Body of pancreas (tissue), 4 donors: ENCODE data around the gene MYL5.

Experiments
- POLR2A ChIP-seq, 3 donors: fragments of 450-650 bp; IDR thresholded peaks; one replicate each; pipeline ENCODE4 v1.6.1; 2016; ENCODE audit warnings: antibody characterized with exemption in 3 of 3, mild to moderate bottlenecking in 2 of 3
- TF ChIP-seq, protein P1 (sequence below), 7 experiments: fragments of 450-650 bp in 4 of 7; fragments of 200-600 bp in 3 of 7; sonication (generic) in 3 of 7; IDR thresholded peaks; one replicate each; pipeline ENCODE4 v1.5.1; 2016 to 2019; ENCODE audit warnings: antibody characterized with exemption in 7 of 7

DNA sequence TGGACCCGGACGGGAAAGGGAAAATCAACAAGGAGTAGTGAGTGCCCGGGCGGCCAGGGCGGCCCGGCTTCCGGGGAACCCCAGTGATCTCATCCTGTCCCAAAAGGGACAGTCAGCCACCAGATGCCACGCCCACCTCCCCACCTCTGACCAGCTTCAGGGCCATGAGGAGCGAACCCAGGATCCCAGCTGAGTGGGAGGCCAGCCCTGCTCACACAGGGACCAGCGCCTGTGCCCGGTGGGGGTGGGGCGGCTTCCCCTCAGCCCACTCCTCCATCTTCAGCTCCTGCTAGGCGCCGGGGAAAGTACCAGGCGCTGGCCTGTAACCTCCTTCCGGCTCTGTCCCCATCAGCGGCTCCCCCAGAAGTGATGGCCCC, 6.2 kb downstream of the MYL5 start:
- TF ChIP-seq, protein P1, sequence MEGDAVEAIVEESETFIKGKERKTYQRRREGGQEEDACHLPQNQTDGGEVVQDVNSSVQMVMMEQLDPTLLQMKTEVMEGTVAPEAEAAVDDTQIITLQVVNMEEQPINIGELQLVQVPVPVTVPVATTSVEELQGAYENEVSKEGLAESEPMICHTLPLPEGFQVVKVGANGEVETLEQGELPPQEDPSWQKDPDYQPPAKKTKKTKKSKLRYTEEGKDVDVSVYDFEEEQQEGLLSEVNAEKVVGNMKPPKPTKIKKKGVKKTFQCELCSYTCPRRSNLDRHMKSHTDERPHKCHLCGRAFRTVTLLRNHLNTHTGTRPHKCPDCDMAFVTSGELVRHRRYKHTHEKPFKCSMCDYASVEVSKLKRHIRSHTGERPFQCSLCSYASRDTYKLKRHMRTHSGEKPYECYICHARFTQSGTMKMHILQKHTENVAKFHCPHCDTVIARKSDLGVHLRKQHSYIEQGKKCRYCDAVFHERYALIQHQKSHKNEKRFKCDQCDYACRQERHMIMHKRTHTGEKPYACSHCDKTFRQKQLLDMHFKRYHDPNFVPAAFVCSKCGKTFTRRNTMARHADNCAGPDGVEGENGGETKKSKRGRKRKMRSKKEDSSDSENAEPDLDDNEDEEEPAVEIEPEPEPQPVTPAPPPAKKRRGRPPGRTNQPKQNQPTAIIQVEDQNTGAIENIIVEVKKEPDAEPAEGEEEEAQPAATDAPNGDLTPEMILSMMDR (IDR thresholded peaks at IDR 0.05), result no peak
- no peak for TF ChIP-seq POLR2A (IDR thresholded peaks at IDR 0.05)
